Ishikawa (cell line): ENCODE measurements around the gene SCD5.

Experiments used
- CEBPB ChIP-seq: IDR thresholded peaks from 2 replicates; pipeline ENCODE4 v1.6.1; 2012
- CREB1 ChIP-seq: IDR thresholded peaks from 2 replicates; pipeline ENCODE4 v1.6.1; 2012; ENCODE audit warnings: low read depth
- EGR1 ChIP-seq: IDR thresholded peaks from 2 replicates; pipeline ENCODE4 v1.6.1; 2012
- EP300 ChIP-seq: IDR thresholded peaks from 2 replicates; pipeline ENCODE4 v1.6.1; 2012; ENCODE audit warnings: borderline replicate concordance
- FOXM1 ChIP-seq: IDR thresholded peaks from 2 replicates; pipeline ENCODE4 v1.6.1; 2012; ENCODE audit warnings: low read depth, borderline replicate concordance
- NFIC ChIP-seq: IDR thresholded peaks from 2 replicates; pipeline ENCODE4 v1.6.1; 2012
- RAD21 ChIP-seq: IDR thresholded peaks from 2 replicates; pipeline ENCODE4 v1.6.1; 2012; ENCODE audit warnings: low read depth
- TAF1 ChIP-seq: IDR thresholded peaks from 2 replicates; pipeline ENCODE4 v1.6.1; 2012; ENCODE audit warnings: low read depth, mild to moderate bottlenecking
- TCF12 ChIP-seq: IDR thresholded peaks from 2 replicates; pipeline ENCODE4 v1.6.1; 2012; ENCODE audit warnings: low read depth
- TEAD4 ChIP-seq: IDR thresholded peaks from 2 replicates; pipeline ENCODE4 v1.6.1; 2012
- YY1 ChIP-seq: IDR thresholded peaks from 2 replicates; pipeline ENCODE4 v1.6.1; 2012; ENCODE audit warnings: low read depth
- ZBTB7A ChIP-seq: IDR thresholded peaks from 2 replicates; pipeline ENCODE4 v1.6.1; 2012; ENCODE audit warnings: low read depth
- TF ChIP-seq, protein P1 (sequence below): IDR thresholded peaks from 2 replicates; pipeline ENCODE4 v1.6.1; 2012; ENCODE audit warnings: low read depth, mild to moderate bottlenecking
- TF ChIP-seq, protein P2 (sequence below): IDR thresholded peaks from 2 replicates; pipeline ENCODE4 v1.6.1; 2012
- TF ChIP-seq, protein P3 (sequence below): IDR thresholded peaks from 2 replicates; pipeline ENCODE4 v1.6.1; 2012

The SCD5 gene

DNA sequence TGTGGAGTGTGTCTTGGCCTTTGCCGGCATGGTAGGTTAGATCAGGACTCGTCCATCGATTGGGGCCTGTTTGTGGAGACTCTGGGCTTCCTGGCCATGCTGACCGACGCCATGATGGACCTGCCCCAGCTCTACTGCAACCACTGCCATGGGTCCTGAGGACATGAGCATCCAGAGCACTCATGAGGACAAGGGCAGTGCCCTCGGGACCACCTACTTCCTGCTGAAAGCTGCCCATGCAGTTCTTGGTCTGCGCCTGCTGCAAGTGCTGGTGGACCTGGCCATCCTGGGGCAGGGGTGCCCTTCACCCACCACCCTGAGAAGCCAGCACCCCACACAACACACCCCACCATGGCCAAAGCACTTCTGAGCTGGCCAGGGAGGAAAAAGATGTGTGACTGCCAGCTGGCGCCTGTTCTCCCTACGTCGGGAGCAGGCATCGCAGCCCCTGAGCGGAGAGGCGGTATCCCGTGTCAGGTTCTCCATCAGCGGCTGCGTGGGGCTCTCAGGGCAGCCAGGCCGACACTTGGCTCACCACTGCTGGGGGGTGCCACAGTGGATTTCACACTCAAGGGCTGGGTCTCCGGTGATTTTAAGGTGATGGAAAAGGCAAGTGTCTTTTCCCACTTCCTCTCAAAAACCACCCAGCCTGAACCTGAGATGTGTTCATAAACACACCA lies 106.4 kb downstream of the SCD5 start:
- TF ChIP-seq CREB1, result no peak

DNA sequence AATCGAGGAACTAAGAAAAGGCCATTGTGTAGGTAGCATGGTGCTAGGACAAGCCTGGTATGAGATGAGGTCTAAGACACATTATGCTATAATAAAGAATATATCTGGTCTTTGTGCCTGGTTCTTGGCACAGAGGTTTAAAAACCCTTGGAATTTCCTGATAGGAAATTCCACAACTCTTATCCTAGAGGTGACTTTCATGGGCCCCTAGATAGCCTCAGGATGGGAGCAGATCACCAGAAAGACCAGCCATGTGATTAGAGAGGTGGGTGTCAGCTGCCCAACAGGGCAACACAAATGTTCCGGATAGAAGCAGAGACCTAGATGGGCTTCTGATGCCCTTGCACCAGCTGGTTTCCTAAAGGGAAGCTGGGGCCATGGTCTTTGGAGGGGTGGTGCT lies 107.2 kb downstream of the SCD5 start:
- TF ChIP-seq RAD21 (no peak), CREB1 (no peak)

DNA sequence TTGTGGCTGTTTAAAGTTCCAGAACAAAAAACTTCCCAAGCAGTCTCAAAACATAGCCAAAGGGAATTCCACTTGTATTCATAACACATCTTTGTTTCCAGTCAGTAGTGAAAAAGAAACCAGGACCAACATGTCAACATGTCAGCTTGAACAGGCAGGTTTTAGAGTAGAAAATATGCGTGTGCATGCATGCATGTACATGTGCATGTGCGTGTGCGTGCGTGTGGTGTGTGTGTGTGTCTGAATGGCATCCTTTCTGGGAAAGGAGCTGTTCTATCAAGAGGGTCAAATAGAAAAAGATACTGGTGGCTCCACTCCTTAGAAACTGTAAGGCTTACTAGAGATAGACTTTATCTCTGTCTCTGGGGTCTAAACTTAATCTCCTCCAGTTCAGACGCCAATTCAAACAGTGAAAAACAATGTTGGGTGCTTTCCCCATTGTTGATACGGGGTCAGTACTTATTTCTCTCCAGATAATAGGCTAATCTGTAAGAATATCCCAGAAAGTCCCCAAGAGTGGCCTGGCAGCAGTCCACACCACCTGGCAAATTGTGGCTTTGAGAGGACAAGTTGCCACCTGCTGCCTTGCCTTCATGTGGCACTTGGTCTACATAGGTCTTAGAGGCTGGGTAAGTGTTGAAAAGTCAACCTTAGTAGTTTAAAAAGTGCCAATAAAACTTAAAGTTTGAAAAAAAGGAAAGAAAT lies 110.4 kb downstream of the SCD5 start:
- no peak for TF ChIP-seq EGR1
- no peak for TF ChIP-seq TEAD4
- TF ChIP-seq TCF12, result no peak
- TF ChIP-seq, protein P1, sequence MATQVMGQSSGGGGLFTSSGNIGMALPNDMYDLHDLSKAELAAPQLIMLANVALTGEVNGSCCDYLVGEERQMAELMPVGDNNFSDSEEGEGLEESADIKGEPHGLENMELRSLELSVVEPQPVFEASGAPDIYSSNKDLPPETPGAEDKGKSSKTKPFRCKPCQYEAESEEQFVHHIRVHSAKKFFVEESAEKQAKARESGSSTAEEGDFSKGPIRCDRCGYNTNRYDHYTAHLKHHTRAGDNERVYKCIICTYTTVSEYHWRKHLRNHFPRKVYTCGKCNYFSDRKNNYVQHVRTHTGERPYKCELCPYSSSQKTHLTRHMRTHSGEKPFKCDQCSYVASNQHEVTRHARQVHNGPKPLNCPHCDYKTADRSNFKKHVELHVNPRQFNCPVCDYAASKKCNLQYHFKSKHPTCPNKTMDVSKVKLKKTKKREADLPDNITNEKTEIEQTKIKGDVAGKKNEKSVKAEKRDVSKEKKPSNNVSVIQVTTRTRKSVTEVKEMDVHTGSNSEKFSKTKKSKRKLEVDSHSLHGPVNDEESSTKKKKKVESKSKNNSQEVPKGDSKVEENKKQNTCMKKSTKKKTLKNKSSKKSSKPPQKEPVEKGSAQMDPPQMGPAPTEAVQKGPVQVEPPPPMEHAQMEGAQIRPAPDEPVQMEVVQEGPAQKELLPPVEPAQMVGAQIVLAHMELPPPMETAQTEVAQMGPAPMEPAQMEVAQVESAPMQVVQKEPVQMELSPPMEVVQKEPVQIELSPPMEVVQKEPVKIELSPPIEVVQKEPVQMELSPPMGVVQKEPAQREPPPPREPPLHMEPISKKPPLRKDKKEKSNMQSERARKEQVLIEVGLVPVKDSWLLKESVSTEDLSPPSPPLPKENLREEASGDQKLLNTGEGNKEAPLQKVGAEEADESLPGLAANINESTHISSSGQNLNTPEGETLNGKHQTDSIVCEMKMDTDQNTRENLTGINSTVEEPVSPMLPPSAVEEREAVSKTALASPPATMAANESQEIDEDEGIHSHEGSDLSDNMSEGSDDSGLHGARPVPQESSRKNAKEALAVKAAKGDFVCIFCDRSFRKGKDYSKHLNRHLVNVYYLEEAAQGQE, result no peak
- TF ChIP-seq, protein P2, sequence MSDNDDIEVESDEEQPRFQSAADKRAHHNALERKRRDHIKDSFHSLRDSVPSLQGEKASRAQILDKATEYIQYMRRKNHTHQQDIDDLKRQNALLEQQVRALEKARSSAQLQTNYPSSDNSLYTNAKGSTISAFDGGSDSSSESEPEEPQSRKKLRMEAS, result no peak
- TF ChIP-seq CEBPB, result no peak
- no peak for TF ChIP-seq EP300
- TF ChIP-seq, protein P3, sequence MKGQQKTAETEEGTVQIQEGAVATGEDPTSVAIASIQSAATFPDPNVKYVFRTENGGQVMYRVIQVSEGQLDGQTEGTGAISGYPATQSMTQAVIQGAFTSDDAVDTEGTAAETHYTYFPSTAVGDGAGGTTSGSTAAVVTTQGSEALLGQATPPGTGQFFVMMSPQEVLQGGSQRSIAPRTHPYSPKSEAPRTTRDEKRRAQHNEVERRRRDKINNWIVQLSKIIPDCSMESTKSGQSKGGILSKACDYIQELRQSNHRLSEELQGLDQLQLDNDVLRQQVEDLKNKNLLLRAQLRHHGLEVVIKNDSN, result no peak
- no peak for TF ChIP-seq CREB1
- no peak for TF ChIP-seq NFIC
- TF ChIP-seq FOXM1, result no peak
- TF ChIP-seq YY1, result no peak
- TF ChIP-seq RAD21, result no peak
- TF ChIP-seq TAF1, result no peak
- no peak for TF ChIP-seq ZBTB7A

DNA sequence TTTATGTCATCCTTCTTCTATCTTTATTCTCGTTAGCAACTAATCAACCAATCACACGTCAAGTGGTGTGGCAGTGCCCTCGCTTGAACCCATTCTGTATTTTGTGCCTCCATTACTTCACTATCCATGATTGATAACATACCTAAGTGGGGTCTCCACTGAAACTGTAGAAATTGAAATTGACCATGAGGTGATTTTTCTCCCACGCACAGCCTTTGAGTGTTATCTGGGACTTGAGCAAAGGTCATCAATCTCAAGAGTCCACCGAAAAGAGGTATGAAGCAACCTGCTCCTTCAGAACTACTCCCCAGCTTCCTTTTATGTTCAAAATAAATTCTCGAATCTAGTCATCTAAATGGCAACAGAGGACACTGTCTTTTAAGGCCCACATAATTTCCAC lies 111.1 kb downstream of the SCD5 start:
- TF ChIP-seq NFIC, result no peak
- TF ChIP-seq, protein P3, result no peak
- no peak for TF ChIP-seq CEBPB
- TF ChIP-seq EGR1, result no peak
- TF ChIP-seq EP300, result no peak
- TF ChIP-seq, protein P1, result no peak
- no peak for TF ChIP-seq RAD21
- no peak for TF ChIP-seq TAF1
- TF ChIP-seq CREB1, result no peak
- TF ChIP-seq FOXM1, result no peak
- TF ChIP-seq YY1, result no peak
- no peak for TF ChIP-seq TCF12
- TF ChIP-seq TEAD4, result no peak
- TF ChIP-seq ZBTB7A, result no peak
- TF ChIP-seq, protein P2, result no peak

DNA sequence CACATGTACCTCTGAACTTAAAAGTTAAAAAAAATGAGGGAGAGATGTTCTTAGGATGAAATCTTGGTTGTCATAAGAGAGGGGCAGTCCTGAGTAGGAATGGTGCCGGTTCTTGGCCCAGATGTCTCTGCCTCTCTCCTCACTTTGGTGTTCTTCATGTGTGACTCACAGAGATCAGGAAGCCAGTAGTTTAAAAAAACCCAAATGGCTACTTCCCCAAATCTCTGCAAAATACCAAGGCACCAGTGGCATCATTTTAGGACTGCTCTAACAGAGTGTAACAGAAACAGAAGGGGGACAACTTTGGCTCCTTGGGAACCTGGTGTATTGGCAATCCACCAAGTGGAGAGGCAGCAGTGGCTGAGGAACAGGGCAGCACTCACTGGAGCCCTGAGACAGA lies 116.8 kb downstream of the SCD5 start:
- TF ChIP-seq EGR1, result no peak
- TF ChIP-seq, protein P3, result no peak
- TF ChIP-seq, protein P2, result no peak
- no peak for TF ChIP-seq YY1
- TF ChIP-seq RAD21, result no peak
- no peak for TF ChIP-seq NFIC
- no peak for TF ChIP-seq TCF12
- TF ChIP-seq CREB1, result no peak
- no peak for TF ChIP-seq TEAD4
- TF ChIP-seq TAF1, result no peak
- no peak for TF ChIP-seq FOXM1
- TF ChIP-seq ZBTB7A, result no peak
- TF ChIP-seq, protein P1, result no peak
- TF ChIP-seq CEBPB, result no peak
